Thoracic aorta (tissue), 2 donors: ENCODE results near the gene QPCT. TPM values are rescaled to one million over a fixed set of nuclear protein-coding genes. Genes with fewer than 3 reads are reported as not detected.
"Not testable (repeated sequence)": the region's sequence is repeated elsewhere in the genome, so short reads cannot be mapped to it uniquely, and the experiment has no call there.

Experiments
- ATAC-seq: fragments of 150-250 bp; one replicate; pipeline ENCODE4 v1.8.0; 2017; ENCODE audit warnings: low read depth; ENCODE audit not compliant: insufficient number of reproducible peaks, low FRiP score
- DNase-seq: peaks from one replicate; pipeline ENCODE4 v3.0.0-alpha.2; 2020; ENCODE audit warnings: low spot score
- H3K27ac ChIP-seq, 2 donors: fragments of 200-600 bp; sonication (generic); 1 replicate in 1 of 2; 2 replicates in 1 of 2; pipeline ENCODE4 v1.5.1; 2016; ENCODE audit warnings: mild to moderate bottlenecking in 2 of 2, moderate library complexity in 2 of 2
- H3K27me3 ChIP-seq: fragments of 200-600 bp; sonication (generic); replicated peaks from 2 replicates; pipeline ENCODE4 v1.6.0; 2016; ENCODE audit warnings: mild to moderate bottlenecking; ENCODE audit not compliant: insufficient read depth
- H3K36me3 ChIP-seq: fragments of 200-600 bp; sonication (generic); one replicate; pipeline ENCODE4 v1.5.1; 2016
- H3K4me1 ChIP-seq, 2 donors: fragments of 200-600 bp; sonication (generic); 1 replicate in 1 of 2; 2 replicates in 1 of 2; pipeline versions ENCODE4 v1.5.1 to v1.6.0; 2016; ENCODE audit warnings: low read depth in 2 of 2, mild to moderate bottlenecking in 1 of 2; ENCODE audit not compliant: control insufficient read depth in 1 of 2
- H3K4me3 ChIP-seq: fragments of 200-600 bp; sonication (generic); 2 replicates; pipeline ENCODE4 v1.5.1; 2016; ENCODE audit warnings: mild to moderate bottlenecking
- H3K9me3 ChIP-seq: fragments of 200-600 bp; sonication (generic); 2 replicates; pipeline ENCODE4 v1.5.1; 2016
- total RNA-seq, 2 donors: library from RNA; depleted of rRNA; stranded (reverse); fragments of >200 nt; gene quantifications; one replicate each; pipeline versions ENCODE4 v1.1.0 to v1.2.3, GENCODE V29; 2016
- TF ChIP-seq, protein P1 (sequence below): fragments of 200-600 bp; sonication (generic); IDR thresholded peaks from one replicate; pipeline ENCODE4 v1.5.1; 2019; ENCODE audit warnings: antibody characterized with exemption

QPCT gene
- total RNA-seq, 2 donors from 2014 or later: 5.0 to 6.8 TPM

DNA sequence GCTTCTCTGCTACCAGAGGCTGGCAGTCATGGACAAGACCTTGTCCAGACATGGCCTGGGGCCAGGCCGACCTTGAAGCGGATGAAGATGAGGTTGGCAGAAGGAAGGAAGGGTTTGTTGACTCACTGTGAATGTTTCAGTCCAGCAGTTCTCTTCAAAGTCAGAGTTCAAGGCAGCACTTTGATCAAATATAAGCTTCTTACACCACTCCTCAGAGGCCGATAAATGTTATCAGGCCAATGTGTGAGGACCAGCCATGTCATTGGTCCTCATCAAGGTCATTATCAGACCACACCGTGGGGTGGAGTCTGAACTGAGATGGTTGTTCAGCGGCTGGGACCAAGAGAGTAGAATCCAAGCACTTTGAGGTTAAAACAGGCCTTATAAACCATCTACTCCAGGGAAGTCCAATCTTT lies 35.5 kb downstream of the QPCT start:
- Histone ChIP-seq H3K4me3 (no peak overlapping the region), H3K27me3 (no peaks in the 10 kb centered on the region), H3K27ac (no peak overlapping the region), H3K4me1 (no peaks in the 10 kb centered on the region), H3K9me3 (no peaks in the 10 kb centered on the region), H3K36me3 (no peaks in the 10 kb centered on the region)
- TF ChIP-seq, protein P1, sequence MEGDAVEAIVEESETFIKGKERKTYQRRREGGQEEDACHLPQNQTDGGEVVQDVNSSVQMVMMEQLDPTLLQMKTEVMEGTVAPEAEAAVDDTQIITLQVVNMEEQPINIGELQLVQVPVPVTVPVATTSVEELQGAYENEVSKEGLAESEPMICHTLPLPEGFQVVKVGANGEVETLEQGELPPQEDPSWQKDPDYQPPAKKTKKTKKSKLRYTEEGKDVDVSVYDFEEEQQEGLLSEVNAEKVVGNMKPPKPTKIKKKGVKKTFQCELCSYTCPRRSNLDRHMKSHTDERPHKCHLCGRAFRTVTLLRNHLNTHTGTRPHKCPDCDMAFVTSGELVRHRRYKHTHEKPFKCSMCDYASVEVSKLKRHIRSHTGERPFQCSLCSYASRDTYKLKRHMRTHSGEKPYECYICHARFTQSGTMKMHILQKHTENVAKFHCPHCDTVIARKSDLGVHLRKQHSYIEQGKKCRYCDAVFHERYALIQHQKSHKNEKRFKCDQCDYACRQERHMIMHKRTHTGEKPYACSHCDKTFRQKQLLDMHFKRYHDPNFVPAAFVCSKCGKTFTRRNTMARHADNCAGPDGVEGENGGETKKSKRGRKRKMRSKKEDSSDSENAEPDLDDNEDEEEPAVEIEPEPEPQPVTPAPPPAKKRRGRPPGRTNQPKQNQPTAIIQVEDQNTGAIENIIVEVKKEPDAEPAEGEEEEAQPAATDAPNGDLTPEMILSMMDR: no peak
- DNase-seq (no peak), ATAC-seq (no peak)

DNA sequence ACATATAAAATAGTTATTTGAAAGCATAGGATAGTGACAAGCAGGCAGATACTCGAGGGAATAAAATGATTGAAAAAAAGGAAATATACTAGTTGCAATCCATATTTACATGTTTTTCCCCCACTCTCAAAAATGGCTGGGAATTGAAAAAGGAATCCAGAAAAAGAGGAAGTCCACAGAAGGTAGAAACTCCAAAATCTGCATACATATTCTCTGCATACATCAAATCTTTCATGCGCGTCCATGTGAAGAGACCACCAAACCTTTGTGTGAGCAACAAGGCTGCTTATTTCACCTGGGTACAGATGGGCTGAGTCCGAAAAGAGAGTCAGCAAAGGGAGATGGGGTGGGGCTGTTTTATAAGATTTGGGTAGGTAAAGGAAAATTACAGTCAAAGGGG lies 36.4 kb downstream of the QPCT start:
- not testable (repeated sequence) for ATAC-seq, H3K36me3 ChIP-seq, DNase-seq, H3K4me1 ChIP-seq, H3K27ac ChIP-seq, H3K9me3 ChIP-seq, H3K4me3 ChIP-seq, H3K27me3 ChIP-seq

DNA sequence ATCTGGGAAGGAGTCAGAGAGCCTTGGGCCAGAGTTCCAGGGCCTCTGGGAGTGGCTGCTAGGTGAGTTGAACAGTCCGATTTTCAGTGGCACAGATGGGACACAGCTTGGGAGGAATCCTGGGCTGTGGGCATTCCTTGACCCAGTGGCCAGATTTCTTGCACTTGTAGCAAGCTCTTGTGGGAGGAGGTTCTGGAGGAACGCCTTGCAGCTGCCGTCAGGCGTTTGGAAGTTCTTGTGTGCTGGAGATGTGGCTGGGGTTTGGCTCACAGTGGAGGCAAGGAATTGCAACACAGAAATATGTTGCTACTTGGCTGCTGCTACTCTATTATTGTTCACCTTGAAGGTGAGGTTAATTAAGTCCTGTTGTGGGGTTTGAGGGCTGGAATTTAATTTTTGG lies 39.8 kb downstream of the QPCT start:
- H3K4me1 ChIP-seq, H3K27me3 ChIP-seq, H3K36me3 ChIP-seq, H3K4me3 ChIP-seq, H3K9me3 ChIP-seq, ATAC-seq, DNase-seq, H3K27ac ChIP-seq: not testable (repeated sequence)

DNA sequence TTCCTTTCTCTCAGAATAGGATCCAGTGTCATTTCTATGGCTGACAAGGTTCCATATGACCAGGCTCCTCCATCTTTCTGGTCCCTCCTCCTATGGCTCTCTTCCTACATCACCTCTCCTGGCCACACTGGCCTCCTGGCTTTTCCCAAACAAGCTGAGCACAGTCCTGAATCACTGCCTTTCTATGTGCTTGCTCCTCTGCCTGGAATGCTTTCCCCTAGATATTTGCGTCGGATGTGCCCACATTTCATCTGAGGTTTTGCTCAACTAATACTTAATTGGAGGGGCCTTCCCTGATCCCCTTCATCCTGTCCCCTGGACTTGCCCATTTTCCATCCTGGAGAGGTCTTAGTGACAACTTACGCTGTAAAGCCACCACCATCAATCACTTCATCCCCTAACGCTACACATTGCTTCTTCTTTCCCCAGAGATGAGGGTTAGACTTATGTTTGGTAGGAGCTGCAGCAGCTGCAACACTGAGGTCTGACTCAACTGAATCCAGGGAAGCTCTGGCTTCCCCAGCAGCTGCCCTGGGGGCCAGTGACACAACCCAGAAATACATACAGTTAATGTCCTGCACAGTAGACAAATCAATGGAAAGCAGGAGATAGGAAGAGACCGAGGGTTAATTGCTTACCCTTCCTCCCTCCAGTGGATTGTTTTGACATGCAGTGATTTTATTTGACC lies 42.9 kb downstream of the QPCT start:
- Histone ChIP-seq H3K9me3 (no peaks in the 10 kb centered on the region), H3K36me3 (no peaks in the 10 kb centered on the region), H3K27me3 (no peaks in the 10 kb centered on the region), H3K4me1 (peaks cover 0 to 8% of the 10 kb centered on the region in 2 donors), H3K27ac (no peak overlapping the region), H3K4me3 (no peak overlapping the region)
- TF ChIP-seq, protein P1: no peak
- ATAC-seq: no peak
- no peak for DNase-seq

DNA sequence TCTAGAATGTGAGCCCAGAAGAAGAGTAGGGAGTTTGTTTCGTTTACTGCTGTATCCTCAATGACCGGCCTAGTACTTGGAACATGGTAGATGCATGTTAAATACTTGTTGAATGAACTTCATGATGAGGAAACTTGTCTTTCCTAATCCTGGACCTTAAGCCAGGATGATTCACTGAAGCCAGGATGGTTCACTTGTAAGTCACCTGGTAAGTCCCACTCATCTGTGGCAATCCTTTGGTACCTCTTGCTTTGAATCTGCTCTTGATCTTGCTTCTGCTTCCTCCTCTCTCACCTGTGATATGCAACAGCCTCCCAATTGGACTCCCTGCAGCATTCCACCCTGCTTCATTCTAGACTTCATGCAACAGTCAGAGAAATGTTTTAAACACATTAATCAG lies 43.6 kb downstream of the QPCT start:
- DNase-seq: no peak
- Histone ChIP-seq H3K9me3 (no peaks in the 10 kb centered on the region), H3K36me3 (no peaks in the 10 kb centered on the region), H3K4me1 (peaks cover 0 to 8% of the 10 kb centered on the region in 2 donors), H3K4me3 (no peak overlapping the region), H3K27ac (no peak overlapping the region), H3K27me3 (no peaks in the 10 kb centered on the region)
- TF ChIP-seq, protein P1: no peak
- ATAC-seq: no peak

DNA sequence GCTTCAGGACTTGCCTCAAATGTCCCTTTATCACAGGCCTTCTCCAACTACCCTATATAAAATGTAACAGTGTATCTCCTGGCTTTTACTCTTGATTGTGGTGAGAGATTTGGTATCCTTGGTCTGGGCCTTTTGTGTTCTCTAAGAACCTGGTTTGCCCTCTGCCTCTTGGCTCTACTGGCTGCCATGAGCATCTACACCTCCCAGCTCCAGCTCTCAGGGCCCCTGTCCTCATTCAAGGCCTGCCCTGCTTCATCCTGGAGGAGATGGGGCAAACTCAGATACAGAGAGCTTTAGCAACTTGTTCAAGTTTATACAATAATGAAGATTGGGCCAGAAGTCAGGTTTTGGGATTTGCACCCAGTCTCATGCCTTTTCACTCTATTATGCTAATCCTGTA lies 45.0 kb downstream of the QPCT start:
- TF ChIP-seq, protein P1: no peak
- no peak overlapping the region for H3K4me3 ChIP-seq
- H3K27me3 ChIP-seq: no peaks in the 10 kb centered on the region
- no peak overlapping the region for H3K27ac ChIP-seq
- H3K4me1 ChIP-seq: peaks cover 0 to 8% of the 10 kb centered on the region in 2 donors
- H3K36me3 ChIP-seq: no peaks in the 10 kb centered on the region
- no peak for ATAC-seq
- no peak for DNase-seq
- H3K9me3 ChIP-seq: no peaks in the 10 kb centered on the region
